ENCODE measurements around the gene SMARCA4.
"Not testable (repeated sequence)": the region's sequence is repeated elsewhere in the genome, so short reads cannot be mapped to it uniquely, and the experiment has no call there.

Gene SMARCA4

DNA sequence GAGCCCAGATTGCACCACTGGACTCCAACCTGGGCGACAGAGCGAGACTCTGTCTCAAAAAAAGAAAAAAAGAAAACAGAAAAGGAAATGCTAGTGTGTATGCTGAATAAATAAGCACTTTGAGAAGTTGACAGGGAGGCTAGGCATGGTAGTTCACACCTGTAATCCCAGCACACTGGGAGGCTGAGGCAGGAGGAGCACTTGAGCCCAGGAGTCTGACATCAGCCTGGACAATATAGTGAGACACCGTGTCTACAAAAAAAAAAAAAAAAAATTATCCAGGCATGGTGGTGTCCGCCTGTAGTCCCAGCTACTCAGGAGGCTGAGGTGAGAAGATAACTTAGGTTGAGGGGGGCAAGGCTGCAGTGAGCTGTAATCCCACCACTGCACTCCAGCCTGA lies 109.3 kb downstream of the SMARCA4 start:
- H3K23ac ChIP-seq (ENCODE audit: low read length), result no peak overlapping the region
- H3K4me1 ChIP-seq (ENCODE audit: control insufficient read depth in 1 of 2, insufficient read depth in 2 of 2, low read length in 2 of 2), result peaks cover under 1 to 4% of the 10 kb centered on the region in 2 experiments
- no peak overlapping the region for H4K8ac ChIP-seq (ENCODE audit: low read depth, low read length)
- H3K9ac ChIP-seq (ENCODE audit: low read length), result no peak overlapping the region
- no peak overlapping the region for H2AFZ ChIP-seq (ENCODE audit: insufficient read depth, low read length, poor library complexity)
- H3K14ac ChIP-seq (ENCODE audit: low read length), result no peak overlapping the region
- H3K18ac ChIP-seq (ENCODE audit: low read length), result no peak overlapping the region
- H3K9me3 ChIP-seq (ENCODE audit: insufficient read depth, low read depth, low read length), result no peaks in the 10 kb centered on the region
- H3K4ac ChIP-seq (ENCODE audit: low read depth, low read length), result no peak overlapping the region
- no peak overlapping the region for H2BK12ac ChIP-seq (ENCODE audit: low read length)
- no peaks in the 10 kb centered on the region for H3K79me1 ChIP-seq (ENCODE audit: low read length)
- H3K4me3 ChIP-seq (ENCODE audit: low read depth, low read length), result no peak overlapping the region
- no peak overlapping the region for H2BK120ac ChIP-seq (ENCODE audit: insufficient read depth, low read length, poor library complexity)
- H3K4me2 ChIP-seq (ENCODE audit: low read length), result no peak overlapping the region
- H3K27ac ChIP-seq (ENCODE audit: low read depth, low read length), result no peak overlapping the region
- no peak overlapping the region for H4K91ac ChIP-seq (ENCODE audit: low read depth, low read length)
- H2AK5ac ChIP-seq (ENCODE audit: low read length), result no peak overlapping the region
- H4K12ac ChIP-seq (ENCODE audit: low read depth, low read length), result no peak overlapping the region
- DNase-seq, result no peak
- no peak overlapping the region for H2BK5ac ChIP-seq (ENCODE audit: low read depth, low read length, poor library complexity)
- no peaks in the 10 kb centered on the region for H3K27me3 ChIP-seq (ENCODE audit: insufficient read depth, low read length)
- no peaks in the 10 kb centered on the region for H3K79me2 ChIP-seq (ENCODE audit: control insufficient read depth, insufficient read depth, low read length, poor library complexity)
- WGBS (ENCODE audit: extremely low coverage, insufficient coverage, insufficient read length), result no CpG with 5 or more reads among the region's 4 CpGs
- H3K36me3 ChIP-seq (ENCODE audit: control insufficient read depth in 1 of 2, insufficient read depth in 2 of 2, low read length in 2 of 2), result peaks cover 10 to 11% of the 10 kb centered on the region in 2 experiments

DNA sequence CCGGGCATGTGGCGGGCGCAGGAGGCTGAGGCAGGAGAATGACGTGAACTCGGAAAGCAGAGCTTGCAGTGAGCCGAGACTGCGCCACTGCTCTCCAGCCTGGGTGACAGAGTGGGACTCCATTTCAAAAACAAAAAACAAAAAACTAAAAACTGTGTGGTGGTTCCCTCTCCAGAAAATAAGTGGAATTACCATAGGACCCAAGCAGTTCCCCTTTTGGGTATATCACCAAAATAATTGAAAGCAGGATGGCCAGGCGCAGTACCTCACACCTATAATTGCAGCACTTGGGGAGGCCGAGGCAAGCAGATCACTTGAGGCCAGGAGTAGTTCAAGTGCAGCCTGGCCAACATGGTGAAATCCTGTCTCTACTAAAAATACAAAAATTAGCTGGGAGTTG lies 112.7 kb downstream of the SMARCA4 start:
- WGBS (ENCODE audit: extremely low coverage, insufficient coverage, insufficient read length), result no CpG with 5 or more reads among the region's 9 CpGs

DNA sequence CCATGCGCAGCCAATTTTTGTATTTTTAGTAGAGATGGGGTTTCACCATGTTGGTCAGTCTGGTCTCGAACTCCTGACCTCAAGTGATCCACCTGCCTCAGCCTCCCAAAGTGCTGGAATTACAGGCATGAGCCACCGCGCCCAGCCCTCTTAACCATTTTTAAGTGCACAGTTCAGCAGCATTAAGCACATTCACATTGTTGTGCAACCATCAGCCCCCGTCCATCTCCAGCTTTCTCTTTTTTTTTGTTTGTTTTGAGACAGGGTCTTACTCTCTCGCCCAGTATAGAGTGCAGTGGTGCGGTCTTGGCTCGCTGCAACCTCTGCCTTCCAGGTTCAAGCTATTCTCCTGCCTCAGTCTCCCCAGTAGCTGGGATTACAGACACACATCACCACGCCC lies 116.0 kb downstream of the SMARCA4 start:
- H3K27ac ChIP-seq (ENCODE audit: low read depth, low read length); H3K4me2 ChIP-seq (ENCODE audit: low read length); H4K91ac ChIP-seq (ENCODE audit: low read depth, low read length); H2BK120ac ChIP-seq (ENCODE audit: insufficient read depth, low read length, poor library complexity); H3K23ac ChIP-seq (ENCODE audit: low read length); H4K8ac ChIP-seq (ENCODE audit: low read depth, low read length); H3K14ac ChIP-seq (ENCODE audit: low read length); H3K36me3 ChIP-seq (ENCODE audit: control insufficient read depth in 1 of 2, insufficient read depth in 2 of 2, low read length in 2 of 2); H3K4me3 ChIP-seq (ENCODE audit: low read depth, low read length); H4K12ac ChIP-seq (ENCODE audit: low read depth, low read length); H2AFZ ChIP-seq (ENCODE audit: insufficient read depth, low read length, poor library complexity); H3K9me3 ChIP-seq (ENCODE audit: insufficient read depth, low read depth, low read length); H2BK12ac ChIP-seq (ENCODE audit: low read length); H3K79me1 ChIP-seq (ENCODE audit: low read length); H3K18ac ChIP-seq (ENCODE audit: low read length); H3K79me2 ChIP-seq (ENCODE audit: control insufficient read depth, insufficient read depth, low read length, poor library complexity); H2AK5ac ChIP-seq (ENCODE audit: low read length); H3K4ac ChIP-seq (ENCODE audit: low read depth, low read length); H3K27me3 ChIP-seq (ENCODE audit: insufficient read depth, low read length); H3K4me1 ChIP-seq (ENCODE audit: control insufficient read depth in 1 of 2, insufficient read depth in 2 of 2, low read length in 2 of 2); H2BK5ac ChIP-seq (ENCODE audit: low read depth, low read length, poor library complexity); H3K9ac ChIP-seq (ENCODE audit: low read length); DNase-seq: not testable (repeated sequence)
- no CpG with 5 or more reads among the region's 9 CpGs for WGBS (ENCODE audit: extremely low coverage, insufficient coverage, insufficient read length)

More for the DNA sequence above, 112.7 kb downstream of the SMARCA4 start:
- H3K4ac ChIP-seq (ENCODE audit: low read depth, low read length), result no peak overlapping the region
- no peak overlapping the region for H3K23ac ChIP-seq (ENCODE audit: low read length)
- no peak overlapping the region for H3K4me2 ChIP-seq (ENCODE audit: low read length)
- H4K91ac ChIP-seq (ENCODE audit: low read depth, low read length), result no peak overlapping the region
- H4K12ac ChIP-seq (ENCODE audit: low read depth, low read length), result no peak overlapping the region
- no peak for DNase-seq
- no peak overlapping the region for H4K8ac ChIP-seq (ENCODE audit: low read depth, low read length)
- no peak overlapping the region for H2AFZ ChIP-seq (ENCODE audit: insufficient read depth, low read length, poor library complexity)
- H2BK5ac ChIP-seq (ENCODE audit: low read depth, low read length, poor library complexity), result no peak overlapping the region
- no peaks in the 10 kb centered on the region for H3K79me2 ChIP-seq (ENCODE audit: control insufficient read depth, insufficient read depth, low read length, poor library complexity)
- no peak overlapping the region for H3K14ac ChIP-seq (ENCODE audit: low read length)
- H2AK5ac ChIP-seq (ENCODE audit: low read length), result no peak overlapping the region
- H3K18ac ChIP-seq (ENCODE audit: low read length), result no peak overlapping the region
- H3K4me3 ChIP-seq (ENCODE audit: low read depth, low read length), result no peak overlapping the region
- H3K9ac ChIP-seq (ENCODE audit: low read length), result no peak overlapping the region
- H3K36me3 ChIP-seq (ENCODE audit: control insufficient read depth in 1 of 2, insufficient read depth in 2 of 2, low read length in 2 of 2), result no peaks in the 10 kb centered on the region
- H3K27me3 ChIP-seq (ENCODE audit: insufficient read depth, low read length), result no peaks in the 10 kb centered on the region
- no peaks in the 10 kb centered on the region for H3K9me3 ChIP-seq (ENCODE audit: insufficient read depth, low read depth, low read length)
- H2BK12ac ChIP-seq (ENCODE audit: low read length), result no peak overlapping the region
- H3K79me1 ChIP-seq (ENCODE audit: low read length), result no peaks in the 10 kb centered on the region
- H3K27ac ChIP-seq (ENCODE audit: low read depth, low read length), result no peak overlapping the region
- H2BK120ac ChIP-seq (ENCODE audit: insufficient read depth, low read length, poor library complexity), result no peak overlapping the region
- H3K4me1 ChIP-seq (ENCODE audit: control insufficient read depth in 1 of 2, insufficient read depth in 2 of 2, low read length in 2 of 2), result no peaks in the 10 kb centered on the region

DNA sequence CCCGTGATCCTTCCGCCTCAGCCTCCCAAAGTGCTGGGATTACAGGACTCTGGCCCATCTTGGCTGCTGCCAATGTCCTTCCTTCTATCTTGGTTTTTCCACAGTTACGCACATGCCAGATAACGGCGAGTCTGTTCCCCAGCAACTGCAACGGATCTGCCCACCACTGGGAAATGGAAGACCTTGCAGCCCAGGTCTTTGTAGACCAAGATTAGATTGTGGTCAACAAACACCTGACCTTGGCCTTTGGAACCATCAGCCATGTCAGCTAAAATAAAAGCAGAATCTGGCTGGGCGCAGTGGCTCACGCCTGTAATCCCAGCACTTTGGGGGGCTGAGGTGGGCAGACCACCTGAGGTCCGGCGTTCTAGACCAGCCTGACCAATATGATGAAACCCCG lies 118.1 kb downstream of the SMARCA4 start:
- no peaks in the 10 kb centered on the region for H3K27me3 ChIP-seq (ENCODE audit: insufficient read depth, low read length)
- peaks cover 0 to under 1% of the 10 kb centered on the region in 2 experiments for H3K4me1 ChIP-seq (ENCODE audit: control insufficient read depth in 1 of 2, insufficient read depth in 2 of 2, low read length in 2 of 2)
- no peak overlapping the region for H3K18ac ChIP-seq (ENCODE audit: low read length)
- no peak overlapping the region for H2AFZ ChIP-seq (ENCODE audit: insufficient read depth, low read length, poor library complexity)
- H2BK12ac ChIP-seq (ENCODE audit: low read length), result no peak overlapping the region
- no peaks in the 10 kb centered on the region for H3K79me1 ChIP-seq (ENCODE audit: low read length)
- no peak overlapping the region for H3K4ac ChIP-seq (ENCODE audit: low read depth, low read length)
- no CpG with 5 or more reads among the region's 11 CpGs for WGBS (ENCODE audit: extremely low coverage, insufficient coverage, insufficient read length)
- H4K12ac ChIP-seq (ENCODE audit: low read depth, low read length), result no peak overlapping the region
- no peak overlapping the region for H2AK5ac ChIP-seq (ENCODE audit: low read length)
- H2BK5ac ChIP-seq (ENCODE audit: low read depth, low read length, poor library complexity), result no peak overlapping the region
- H3K14ac ChIP-seq (ENCODE audit: low read length), result no peak overlapping the region
- H4K8ac ChIP-seq (ENCODE audit: low read depth, low read length), result no peak overlapping the region
- H3K27ac ChIP-seq (ENCODE audit: low read depth, low read length), result no peak overlapping the region
- no peak overlapping the region for H3K9ac ChIP-seq (ENCODE audit: low read length)
- H2BK120ac ChIP-seq (ENCODE audit: insufficient read depth, low read length, poor library complexity), result no peak overlapping the region
- H3K4me2 ChIP-seq (ENCODE audit: low read length), result no peak overlapping the region
- no peaks in the 10 kb centered on the region for H3K36me3 ChIP-seq (ENCODE audit: control insufficient read depth in 1 of 2, insufficient read depth in 2 of 2, low read length in 2 of 2)
- H3K79me2 ChIP-seq (ENCODE audit: control insufficient read depth, insufficient read depth, low read length, poor library complexity), result no peaks in the 10 kb centered on the region
- H3K23ac ChIP-seq (ENCODE audit: low read length), result no peak overlapping the region
- DNase-seq, result no peak
- no peak overlapping the region for H3K4me3 ChIP-seq (ENCODE audit: low read depth, low read length)
- no peaks in the 10 kb centered on the region for H3K9me3 ChIP-seq (ENCODE audit: insufficient read depth, low read depth, low read length)
- H4K91ac ChIP-seq (ENCODE audit: low read depth, low read length), result no peak overlapping the region

Data from trophoblast cell (in vitro differentiated cells and primary cell).